22Rv1 (cell line): Measurements from ENCODE around the gene MCM9.

Source experiments
- CTCF ChIP-seq: fragments of 450-650 bp; IDR thresholded peaks from 2 replicates; pipeline ENCODE4 v1.5.1; 2017; ENCODE audit warnings: mild to moderate bottlenecking
- ZFX ChIP-seq: fragments of 450-650 bp; IDR thresholded peaks from 2 replicates; pipeline ENCODE4 v1.6.1; 2017; ENCODE audit warnings: antibody characterized with exemption, borderline replicate concordance

- TF ChIP-seq CTCF: no peak
- no peak for TF ChIP-seq ZFX
Observed at GRCh38 chr6:118872318-118872717, 62.6 kb downstream of the MCM9 start.
